Neuronal stem cell (in vitro differentiated cells): ENCODE results near the gene KRTAP12-4. TPM values are rescaled to one million over a fixed set of nuclear protein-coding genes. Genes with fewer than 3 reads are reported as not detected.

Source experiments
- DNase-seq: peaks from one replicate; pipeline ENCODE4 v3.0.0-alpha.2; 2013; ENCODE audit warnings: low spot score
- H2AFZ ChIP-seq: one replicate; pipeline ENCODE4 v1.6.1; 2013; ENCODE audit warnings: mild to moderate bottlenecking, low read length, inconsistent platforms
- H2AK5ac ChIP-seq: 2 replicates; pipeline ENCODE4 v1.6.1; 2013; ENCODE audit warnings: low read depth, mild to moderate bottlenecking, inconsistent platforms, low read length, moderate library complexity, mixed read lengths
- H2BK120ac ChIP-seq: 2 replicates; pipeline ENCODE4 v1.6.1; 2013; ENCODE audit warnings: low read depth, mild to moderate bottlenecking, inconsistent platforms, low read length, moderate library complexity, mixed read lengths
- H2BK12ac ChIP-seq: one replicate; pipeline ENCODE4 v1.6.1; 2013; ENCODE audit warnings: low read length, inconsistent platforms
- H2BK15ac ChIP-seq: 2 replicates; pipeline ENCODE4 v1.6.1; 2013; ENCODE audit warnings: mild to moderate bottlenecking, low read length, inconsistent platforms, mixed read lengths
- H2BK5ac ChIP-seq: one replicate; pipeline ENCODE4 v1.6.1; 2013; ENCODE audit warnings: inconsistent platforms, mild to moderate bottlenecking, low read length, moderate library complexity
- H3K14ac ChIP-seq: one replicate; pipeline ENCODE4 v1.6.1; 2013; ENCODE audit warnings: low read length, inconsistent platforms
- H3K18ac ChIP-seq: 2 replicates; pipeline ENCODE4 v1.6.1; 2013; ENCODE audit warnings: low read length, inconsistent platforms
- H3K23ac ChIP-seq: 2 replicates; pipeline ENCODE4 v1.6.1; 2013; ENCODE audit warnings: low read depth, mild to moderate bottlenecking, mixed read lengths, low read length, inconsistent platforms; ENCODE audit not compliant: poor library complexity
- H3K27ac ChIP-seq: replicated peaks from 3 replicates; pipeline ENCODE4 v1.5.1; 2013; ENCODE audit warnings: low read length, inconsistent platforms
- H3K27me3 ChIP-seq, 3 experiments: 2 replicates each; pipeline ENCODE4 v1.6.1; 2013; ENCODE audit warnings: low read length in 3 of 3, mild to moderate bottlenecking in 2 of 3, inconsistent platforms in 1 of 3, low read depth in 1 of 3, mixed read lengths in 1 of 3, moderate library complexity in 1 of 3; ENCODE audit not compliant: control insufficient read depth in 3 of 3, insufficient read depth in 3 of 3
- H3K36me3 ChIP-seq, 2 donors: replicated peaks in 1 of 2; 2 replicates each; pipeline ENCODE4 v1.6.1; 2013; ENCODE audit warnings: low read length in 2 of 2; ENCODE audit not compliant: control insufficient read depth in 2 of 2, insufficient read depth in 2 of 2
- H3K4ac ChIP-seq: 2 replicates; pipeline ENCODE4 v1.6.1; 2013; ENCODE audit warnings: inconsistent platforms, mild to moderate bottlenecking, low read length, moderate library complexity
- H3K4me1 ChIP-seq, 2 donors: 1 replicate in 1 of 2; 2 replicates in 1 of 2; pipeline ENCODE4 v1.6.1; 2013; ENCODE audit warnings: low read length in 2 of 2, low read depth in 1 of 2; ENCODE audit not compliant: control insufficient read depth in 2 of 2, insufficient read depth in 1 of 2
- H3K4me2 ChIP-seq: one replicate; pipeline ENCODE4 v1.6.1; 2013; ENCODE audit warnings: mild to moderate bottlenecking, low read length, inconsistent platforms; ENCODE audit not compliant: insufficient read depth, poor library complexity, severe bottlenecking
- H3K4me3 ChIP-seq, 2 donors: 2 replicates each; pipeline ENCODE4 v1.5.1; 2013; ENCODE audit warnings: low read length in 2 of 2, mild to moderate bottlenecking in 2 of 2, inconsistent platforms in 1 of 2, moderate library complexity in 1 of 2
- H3K79me1 ChIP-seq: one replicate; pipeline ENCODE4 v1.6.1; 2013; ENCODE audit warnings: low read depth, mild to moderate bottlenecking, inconsistent platforms, low read length, moderate library complexity
- H3K9ac ChIP-seq: one replicate; pipeline ENCODE4 v1.6.1; 2013; ENCODE audit warnings: mild to moderate bottlenecking, low read depth, low read length, inconsistent platforms; ENCODE audit not compliant: poor library complexity
- H3K9me3 ChIP-seq, 2 donors: replicated peaks in 1 of 2; 2 replicates each; pipeline versions ENCODE3 to v1.6.1; 2013; ENCODE audit warnings: low read length in 2 of 2, mild to moderate bottlenecking in 2 of 2, inconsistent platforms in 1 of 2, low read depth in 1 of 2, mixed read lengths in 1 of 2, moderate library complexity in 1 of 2; ENCODE audit not compliant: control insufficient read depth in 2 of 2, insufficient read depth in 1 of 2
- H4K8ac ChIP-seq: one replicate; pipeline ENCODE4 v1.6.1; 2013; ENCODE audit warnings: low read depth, mild to moderate bottlenecking, inconsistent platforms, low read length, moderate library complexity
- H4K91ac ChIP-seq: one replicate; pipeline ENCODE4 v1.6.1; 2013; ENCODE audit warnings: low read length, low read depth, mild to moderate bottlenecking, inconsistent platforms; ENCODE audit not compliant: poor library complexity
- WGBS, 2 donors: extraction: QIAGEN DNeasy Blood & Tissue Kit; methylation state at CpG; one replicate each; pipeline ENCODE4 v1.1.7; 2013; ENCODE audit warnings: missing lambda C conversion rate in 2 of 2, mixed read lengths in 1 of 2; ENCODE audit not compliant: insufficient read length in 2 of 2, insufficient replicate concordance in 1 of 2; ENCODE audit errors: extremely low coverage in 2 of 2; 5-methylcytosine and 5-hydroxymethylcytosine counted together
- small RNA-seq: library from polyadenylated mRNA; stranded (forward); fragments of <200 nt; extraction: miRNeasy Mini kit (QIAGEN cat#:217004); gene quantifications from one replicate; pipeline ENCODE3, GENCODE V24; 2013; ENCODE audit not compliant: insufficient read depth

Gene KRTAP12-4

GRCh38 chr21:44609193-44609592, 45.3 kb downstream of the KRTAP12-4 start:
- H2AFZ ChIP-seq: no peak overlapping the region
- no peak overlapping the region for H2BK5ac ChIP-seq
- no peak overlapping the region for H3K14ac ChIP-seq
- no peak overlapping the region for H4K8ac ChIP-seq
- no peak overlapping the region for H3K4me3 ChIP-seq
- no peak overlapping the region for H3K4me2 ChIP-seq
- peaks cover 3 to 8% of the 10 kb centered on the region in 2 donors for H3K9me3 ChIP-seq
- H2BK15ac ChIP-seq: no peak overlapping the region
- no peak overlapping the region for H2AK5ac ChIP-seq
- no peak for DNase-seq
- no peak overlapping the region for H3K18ac ChIP-seq
- no peak overlapping the region for H3K9ac ChIP-seq
- H2BK12ac ChIP-seq: no peak overlapping the region
- no peak overlapping the region for H3K23ac ChIP-seq
- H3K79me1 ChIP-seq: no peaks in the 10 kb centered on the region
- no peak overlapping the region for H3K27ac ChIP-seq
- no peak overlapping the region for H2BK120ac ChIP-seq
- H3K27me3 ChIP-seq: peaks cover 0 to 2% (median 0%) of the 10 kb centered on the region in 3 experiments
- H3K4ac ChIP-seq: no peak overlapping the region
- no peak overlapping the region for H4K91ac ChIP-seq
- no peaks in the 10 kb centered on the region for H3K4me1 ChIP-seq
- H3K36me3 ChIP-seq: no peaks in the 10 kb centered on the region

DNA sequence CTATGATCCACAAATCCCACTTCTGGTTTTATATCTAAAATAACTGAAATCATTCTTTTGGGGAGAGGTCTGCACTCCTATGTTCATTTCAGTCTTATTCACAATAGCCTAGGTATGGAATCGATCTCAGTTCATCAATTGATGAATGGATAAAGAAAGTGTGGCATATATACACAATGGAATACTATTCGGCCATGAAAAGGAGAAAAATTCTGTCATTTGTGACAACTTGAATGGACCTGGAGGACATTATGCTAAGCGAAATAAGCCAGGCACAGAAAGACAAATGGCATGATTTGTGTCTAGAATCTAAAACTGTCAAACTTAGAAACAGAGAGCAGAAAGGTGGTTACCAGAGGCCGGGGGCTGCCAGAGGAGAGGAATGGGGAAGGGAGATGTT, 48.0 kb downstream of the KRTAP12-4 start:
- Histone ChIP-seq H3K4me2 (no peak overlapping the region), H3K27ac (no peak overlapping the region), H3K79me1 (no peaks in the 10 kb centered on the region), H3K9me3 (peaks cover 3 to 5% of the 10 kb centered on the region in 2 donors), H3K36me3 (no peaks in the 10 kb centered on the region), H3K9ac (no peak overlapping the region), H3K14ac (no peak overlapping the region), H2BK5ac (no peak overlapping the region), H2BK120ac (no peak overlapping the region), H4K8ac (no peak overlapping the region), H3K27me3 (peaks cover 0 to 4% (median 0%) of the 10 kb centered on the region in 3 experiments), H3K4me1 (no peaks in the 10 kb centered on the region), H2AFZ (no peak overlapping the region), H4K91ac (no peak overlapping the region), H3K4me3 (no peak overlapping the region), H2BK15ac (no peak overlapping the region), H3K4ac (no peak overlapping the region), H2AK5ac (no peak overlapping the region), H3K18ac (no peak overlapping the region), H2BK12ac (no peak overlapping the region), H3K23ac (no peak overlapping the region)
- DNase-seq: no peak
- WGBS, 2 donors: no CpG with 5 or more reads among the region's 4 CpGs

Small RNAs within 50 kb of the gene (small RNA-seq; reads per million reads assigned to genes)
- gene KRTAP12-6P: not detected
